Islet precursor cell (in vitro differentiated cells): ENCODE data around the gene PHLDA2.
"Not testable (repeated sequence)": the region's sequence is repeated elsewhere in the genome, so short reads cannot be mapped to it uniquely, and the experiment has no call there.

ENCODE experiments used
- DNase-seq: peaks from one replicate; pipeline ENCODE4 v3.0.0-alpha.2; 2018

The PHLDA2 gene

DNA sequence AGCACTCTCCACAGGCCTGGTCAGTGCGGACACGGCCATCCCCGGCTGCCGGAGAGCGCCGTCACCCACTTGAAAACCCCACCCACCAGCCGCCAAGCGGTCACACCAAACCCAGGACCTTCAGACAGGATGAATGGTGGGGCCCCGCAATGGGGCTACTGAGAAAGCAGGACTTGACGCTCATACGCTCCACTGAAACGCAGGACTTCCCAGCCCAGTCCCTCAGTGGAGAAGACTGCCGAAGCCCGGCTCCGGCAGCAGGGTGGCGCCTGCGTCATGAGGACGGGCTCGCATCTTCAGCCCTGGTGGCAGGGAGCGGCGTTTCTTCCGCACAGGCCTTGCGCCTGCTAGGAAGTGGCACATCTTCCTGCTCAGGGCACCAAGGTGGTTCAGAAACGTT, 15.3 kb upstream of the PHLDA2 start:
- no peak for DNase-seq

DNA sequence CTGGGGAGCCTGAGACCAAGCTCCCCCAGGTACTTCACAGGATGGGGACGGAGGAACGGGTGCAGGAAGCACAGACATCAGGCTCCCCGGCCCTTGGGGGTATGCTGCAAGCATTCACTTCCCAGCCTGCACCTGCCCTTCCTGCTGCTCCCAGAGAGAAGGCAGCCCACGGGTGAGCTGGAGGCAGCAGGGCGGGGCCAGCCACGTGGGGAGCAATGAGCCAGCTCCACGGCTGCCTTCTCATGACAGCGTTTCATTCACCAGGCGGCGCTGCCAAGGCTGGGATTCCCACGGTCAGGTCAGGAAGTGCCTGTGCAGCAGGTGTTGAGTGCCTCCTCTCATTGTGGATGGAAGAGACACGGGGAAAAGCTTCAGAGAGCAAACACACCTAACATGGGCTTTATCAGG, 14.5 kb upstream of the PHLDA2 start:
- DNase-seq = no peak

DNA sequence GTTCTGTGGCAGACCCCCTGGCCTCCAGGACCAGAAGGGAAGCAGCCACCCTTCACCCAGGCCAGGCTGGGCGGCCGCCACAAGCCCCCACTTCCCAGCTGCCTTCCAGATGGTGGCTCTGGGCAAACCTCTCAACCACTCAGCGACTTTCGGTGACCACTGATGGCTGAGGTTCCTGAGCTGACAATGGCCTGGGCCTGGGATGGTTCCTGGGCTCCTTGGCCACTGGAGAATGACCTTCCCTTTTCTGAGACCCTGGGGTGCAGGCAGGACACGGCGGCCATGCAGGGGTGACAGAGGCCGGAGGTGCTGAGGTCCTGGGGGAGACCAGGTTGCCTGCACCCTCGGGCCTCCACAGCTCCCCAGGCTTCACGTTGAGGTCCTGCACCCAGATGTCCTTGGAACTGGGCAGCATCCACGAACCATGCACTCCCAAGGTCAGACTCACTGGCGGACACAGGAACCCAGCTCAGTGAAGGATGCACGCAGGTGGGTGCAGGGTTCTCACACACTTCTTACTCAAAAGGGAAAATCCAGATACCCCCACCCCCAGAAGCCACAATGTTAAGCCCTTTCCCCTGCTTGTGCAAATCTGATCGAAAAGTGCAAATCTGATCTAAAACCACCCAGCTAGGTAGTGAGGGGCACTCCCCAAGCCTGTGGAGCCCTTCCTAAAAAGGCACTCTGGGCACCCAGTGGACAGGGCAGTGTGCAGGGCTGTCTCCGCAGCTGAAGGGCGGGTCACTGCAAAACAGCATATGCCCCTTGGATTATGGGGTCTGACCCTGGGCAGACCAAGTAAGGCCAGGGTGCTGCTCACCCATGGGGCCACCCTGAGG, 13.9 kb upstream of the PHLDA2 start:
- DNase-seq = no peak

DNA sequence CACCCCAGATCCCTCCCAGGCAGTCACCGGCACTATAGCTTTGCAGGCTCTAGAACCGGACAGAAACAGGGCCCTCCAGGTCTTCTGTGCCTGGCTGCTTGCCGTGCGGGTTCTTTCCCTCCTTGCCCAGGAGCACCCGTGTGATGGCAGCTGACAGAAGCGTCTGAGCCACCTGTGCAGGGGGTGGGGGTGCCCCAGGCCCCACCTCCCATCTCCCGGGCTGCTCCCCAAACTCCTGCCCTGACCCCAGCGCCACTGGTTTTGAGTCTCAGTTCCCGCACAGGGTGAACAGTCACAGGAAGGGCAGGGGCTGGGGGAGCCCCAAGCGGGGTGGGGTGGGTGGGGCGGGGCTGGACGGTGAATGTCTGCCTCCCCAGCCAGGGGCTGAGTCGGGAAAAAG, 13.2 kb upstream of the PHLDA2 start:
- no peak for DNase-seq

DNA sequence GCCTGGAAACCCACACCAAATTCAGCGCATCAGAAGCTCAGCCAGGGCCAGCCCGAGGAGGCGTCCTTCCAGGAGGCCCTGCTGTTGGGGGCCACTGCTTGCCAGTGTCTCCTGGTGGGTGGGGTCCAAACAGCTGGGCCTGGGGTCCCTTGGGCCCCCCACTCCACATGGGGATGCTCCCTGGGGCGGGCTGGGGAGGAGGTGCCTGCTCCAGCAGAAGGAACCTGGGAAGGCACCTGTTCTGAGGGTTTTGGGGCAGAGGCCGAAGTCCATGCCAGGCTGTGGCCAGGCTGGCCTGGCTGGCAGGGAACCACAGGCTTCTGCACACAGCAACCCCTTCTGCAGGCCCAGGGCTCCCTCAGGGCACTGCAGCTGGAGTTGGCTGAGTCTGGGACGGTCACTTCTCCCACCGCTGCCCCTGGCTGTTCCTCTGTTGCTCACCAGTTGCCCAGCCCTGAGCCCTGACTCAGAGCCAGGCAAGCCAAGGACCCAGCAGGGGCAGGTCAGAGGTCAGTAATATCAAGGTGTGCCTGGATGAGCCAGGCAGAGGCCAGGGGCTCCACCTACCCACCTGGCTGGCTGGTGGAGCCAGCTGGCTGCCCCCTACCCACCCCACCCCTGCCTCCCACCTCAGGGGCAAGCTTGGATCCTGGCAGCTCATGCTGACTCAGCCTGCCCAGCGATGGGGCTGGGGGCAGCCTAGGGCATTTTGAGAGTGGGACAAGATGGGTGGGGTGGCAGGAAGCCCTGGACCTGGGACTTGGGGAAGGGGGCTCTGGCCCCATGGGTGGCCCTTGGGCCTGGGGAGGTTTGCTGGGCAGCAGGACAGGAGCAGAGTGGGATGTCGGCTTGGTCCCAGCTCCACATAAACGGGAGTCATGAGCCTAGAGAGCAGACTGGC, 12.0 kb upstream of the PHLDA2 start:
- peak; percentile 73 for DNase-seq

DNA sequence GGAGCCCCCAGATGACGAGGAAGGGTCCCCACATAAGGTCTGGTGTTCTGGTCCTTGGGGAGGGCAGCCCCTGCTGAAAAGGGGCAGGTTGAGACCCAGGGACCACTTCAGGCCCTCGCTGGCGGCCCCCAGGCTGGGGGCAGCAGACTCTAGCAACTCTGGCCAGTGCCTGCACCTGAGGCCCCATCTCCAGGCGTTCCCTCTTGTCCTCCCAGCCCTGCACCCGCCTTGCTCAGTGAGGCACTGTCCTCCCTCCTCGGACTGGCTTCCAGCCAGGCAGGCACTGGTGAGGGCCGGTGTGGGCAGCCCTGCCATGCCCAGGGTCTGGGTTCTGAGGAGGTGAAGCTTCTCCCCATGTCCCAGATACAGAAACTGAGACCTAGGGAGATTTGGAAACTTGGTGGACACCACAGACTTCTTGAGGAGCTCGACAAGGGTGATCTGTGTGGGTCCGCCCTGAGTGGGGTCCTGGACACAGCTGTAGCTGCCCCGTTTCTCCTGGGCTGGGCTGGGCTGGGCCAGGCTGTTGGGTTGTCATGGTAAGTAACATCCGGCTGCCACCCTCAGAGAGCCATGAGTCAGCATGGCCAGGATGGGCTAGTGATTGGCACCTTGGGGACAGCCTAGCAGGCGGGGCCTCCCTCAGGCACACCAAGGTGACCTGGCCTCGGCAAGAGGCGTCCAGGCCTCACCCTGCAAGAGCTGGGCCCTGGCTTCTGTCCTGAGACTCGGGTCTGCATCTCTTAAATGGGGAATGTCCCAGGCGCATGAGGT, 11.1 kb upstream of the PHLDA2 start:
- no peak for DNase-seq

DNA sequence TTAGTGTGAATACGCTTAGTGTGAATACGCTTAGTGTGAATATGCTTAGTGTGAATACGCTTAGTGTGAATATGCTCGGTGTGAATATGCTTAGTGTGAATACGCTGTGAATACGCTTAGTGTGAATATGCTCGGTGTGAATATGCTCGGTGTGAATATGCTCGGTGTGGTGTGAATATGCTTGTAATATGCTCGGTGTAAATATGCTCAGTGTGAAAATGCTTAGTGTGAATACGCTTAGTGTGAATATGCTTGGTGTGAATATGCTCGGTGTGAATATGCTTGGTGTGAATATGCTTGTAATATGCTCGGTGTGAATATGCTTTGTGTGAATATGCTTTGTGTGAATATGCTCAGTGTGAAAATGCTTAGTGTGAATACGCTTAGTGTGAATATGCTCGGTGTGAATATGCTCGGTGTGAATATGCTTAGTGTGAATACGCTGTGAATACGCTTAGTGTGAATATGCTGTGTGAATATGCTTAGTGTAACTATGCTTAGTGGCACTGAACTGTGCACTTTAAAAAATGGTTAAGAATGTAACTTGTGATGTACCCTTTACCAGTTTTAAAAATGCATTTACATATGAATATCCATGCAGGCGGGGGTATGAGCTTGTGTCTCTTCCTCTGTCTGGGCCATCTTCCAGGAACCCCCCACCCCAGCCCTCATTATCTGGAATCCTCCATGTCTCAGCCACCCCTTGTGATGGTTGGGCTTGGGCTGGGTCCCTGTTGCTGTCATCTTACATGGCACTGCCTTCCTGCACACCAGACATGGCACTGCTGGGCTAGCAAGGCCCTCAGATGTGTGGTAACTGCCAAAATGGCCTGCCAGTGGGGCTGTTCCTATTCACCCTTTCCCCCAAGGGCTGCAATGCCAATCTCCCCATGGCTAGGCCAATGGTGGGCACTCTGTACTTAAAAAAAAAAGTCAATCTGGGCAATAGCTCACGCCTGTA, 9.5 kb upstream of the PHLDA2 start:
- DNase-seq = not testable (repeated sequence)

DNA sequence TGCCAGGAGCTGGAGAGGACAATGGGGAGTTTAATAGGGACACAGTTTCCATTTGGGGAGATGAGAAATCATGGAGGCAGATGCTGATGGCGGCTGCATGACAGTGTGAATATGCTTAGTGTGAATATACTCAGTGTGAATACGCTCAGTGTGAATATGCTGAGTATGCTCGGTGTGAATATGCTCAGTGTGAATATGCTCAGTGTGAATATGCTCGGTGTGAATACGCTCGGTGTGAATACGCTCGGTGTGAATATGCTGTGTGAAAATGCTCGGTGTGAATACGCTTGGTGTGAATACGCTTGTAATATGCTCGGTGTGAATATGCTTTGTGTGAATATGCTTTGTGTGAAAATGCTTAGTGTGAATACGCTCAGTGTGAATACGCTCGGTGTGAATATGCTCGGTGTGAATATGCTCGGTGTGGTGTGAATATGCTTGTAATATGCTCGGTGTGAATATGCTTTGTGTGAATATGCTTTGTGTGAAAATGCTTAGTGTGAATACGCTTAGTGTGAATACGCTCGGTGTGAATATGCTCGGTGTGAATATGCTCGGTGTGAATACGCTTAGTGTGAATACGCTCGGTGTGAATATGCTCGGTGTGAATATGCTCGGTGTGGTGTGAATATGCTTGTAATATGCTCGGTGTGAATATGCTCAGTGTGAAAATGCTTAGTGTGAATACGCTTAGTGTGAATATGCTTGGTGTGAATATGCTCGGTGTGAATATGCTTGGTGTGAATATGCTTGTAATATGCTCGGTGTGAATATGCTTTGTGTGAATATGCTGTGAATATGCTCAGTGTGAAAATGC, 8.6 kb upstream of the PHLDA2 start:
- not testable (repeated sequence) for DNase-seq

DNA sequence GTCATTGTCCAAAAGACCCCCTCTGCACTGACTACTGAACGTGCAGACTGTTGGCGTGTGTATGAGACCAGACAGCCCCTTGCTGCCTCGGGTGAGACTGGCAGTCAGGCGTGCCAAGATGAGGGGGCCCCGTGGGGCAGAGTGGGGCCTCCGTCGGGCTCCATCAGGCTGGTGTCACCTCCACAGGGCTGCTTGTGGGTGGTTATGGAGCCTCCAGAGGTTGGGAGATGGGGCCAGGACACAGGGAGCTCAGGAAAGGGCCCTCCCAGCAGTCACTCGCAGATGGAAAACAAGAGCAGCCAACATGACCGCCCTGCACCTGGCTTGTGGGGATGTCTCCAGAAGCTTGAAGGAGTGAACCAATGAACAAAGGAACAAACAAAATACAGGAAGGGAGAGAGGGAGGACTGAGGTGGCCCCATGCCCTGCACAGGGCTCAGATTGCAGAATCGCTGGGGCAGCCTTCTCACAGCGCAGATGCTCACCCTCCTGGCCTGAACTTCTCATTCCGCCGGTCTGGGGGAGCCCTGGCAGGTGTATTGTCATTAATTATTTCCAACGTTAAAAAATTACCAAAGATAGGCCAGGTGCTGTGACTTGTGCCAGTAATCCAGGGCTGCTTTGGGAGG, 5.5 kb upstream of the PHLDA2 start:
- DNase-seq = no peak

DNA sequence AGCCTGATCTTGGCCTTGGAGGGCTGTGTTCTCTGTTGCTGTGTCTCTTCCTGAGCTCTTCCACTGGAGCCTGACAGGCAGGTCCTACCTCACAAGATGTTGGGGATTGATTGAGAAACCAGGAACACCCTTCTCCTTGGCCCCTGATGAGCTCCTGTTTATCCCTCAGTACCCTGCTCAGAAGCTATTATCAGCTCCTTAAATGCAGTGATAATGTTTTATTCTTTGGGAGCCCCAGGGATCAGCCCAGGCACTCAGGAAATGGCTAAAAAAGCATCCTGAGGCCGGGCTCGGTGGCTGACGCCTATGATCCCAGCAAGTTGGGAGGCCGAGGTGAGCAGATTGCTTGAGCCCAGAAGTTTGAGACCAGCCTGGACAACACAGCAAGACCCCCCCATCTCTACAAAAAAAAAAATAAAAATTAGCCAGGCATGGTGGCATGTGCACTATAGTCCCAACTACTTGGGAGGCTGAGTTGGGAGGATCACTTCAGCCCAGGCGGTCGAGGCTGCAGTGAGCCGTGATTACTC, 4.9 kb upstream of the PHLDA2 start:
- DNase-seq = no peak

DNA sequence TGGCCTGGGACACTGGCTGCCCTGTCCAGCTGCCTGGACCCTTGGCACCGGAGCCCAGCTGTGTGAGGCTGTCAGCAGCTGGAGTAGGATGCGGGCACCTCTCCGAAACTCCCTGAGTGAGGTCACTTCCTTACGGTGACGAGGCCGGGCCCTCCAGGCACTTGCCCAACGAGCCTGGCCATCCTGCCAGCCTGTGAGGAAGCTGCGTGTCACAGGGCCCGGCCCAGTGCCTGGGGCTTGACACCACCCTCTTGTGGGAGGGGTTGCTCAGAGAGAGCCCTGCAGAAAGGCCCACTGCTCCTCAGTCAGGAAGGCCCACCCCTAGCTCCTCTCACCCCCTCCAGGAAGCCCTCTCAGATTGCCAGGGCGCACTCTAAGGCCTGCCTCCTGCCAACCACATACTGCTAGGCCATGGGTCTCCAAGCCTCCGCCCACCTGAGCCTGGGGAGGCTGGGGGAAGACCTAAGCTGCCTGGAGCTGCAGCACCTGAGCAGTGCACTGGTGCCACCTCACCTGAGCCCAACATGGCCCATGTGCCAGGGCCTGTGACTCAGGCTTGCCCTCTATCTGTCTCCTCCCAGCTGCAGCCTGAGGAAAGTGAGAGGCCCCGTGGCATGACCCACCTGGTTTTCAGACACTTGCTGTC, 4.3 kb upstream of the PHLDA2 start:
- DNase-seq = peak; percentile 89

DNA sequence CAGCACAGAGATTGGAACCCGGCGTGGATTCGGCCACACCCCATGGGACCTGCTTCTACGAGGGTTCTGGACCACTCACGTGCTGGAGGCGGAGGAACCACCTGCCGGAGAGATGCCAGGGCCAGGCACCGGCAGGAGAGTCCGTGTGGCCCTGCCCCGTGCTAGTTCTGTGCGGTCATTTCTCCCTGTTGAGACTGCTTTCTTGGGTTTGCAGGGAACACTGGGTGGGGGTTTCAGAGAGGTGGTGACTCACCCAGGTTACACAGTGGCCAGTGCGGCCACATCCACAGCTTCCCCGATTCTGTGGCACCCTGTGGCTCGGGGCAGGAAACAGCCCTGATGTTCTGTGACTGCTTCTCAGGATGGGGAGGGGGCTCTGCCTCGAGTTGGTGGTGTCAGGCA, 3.6 kb upstream of the PHLDA2 start:
- DNase-seq = no peak

DNA sequence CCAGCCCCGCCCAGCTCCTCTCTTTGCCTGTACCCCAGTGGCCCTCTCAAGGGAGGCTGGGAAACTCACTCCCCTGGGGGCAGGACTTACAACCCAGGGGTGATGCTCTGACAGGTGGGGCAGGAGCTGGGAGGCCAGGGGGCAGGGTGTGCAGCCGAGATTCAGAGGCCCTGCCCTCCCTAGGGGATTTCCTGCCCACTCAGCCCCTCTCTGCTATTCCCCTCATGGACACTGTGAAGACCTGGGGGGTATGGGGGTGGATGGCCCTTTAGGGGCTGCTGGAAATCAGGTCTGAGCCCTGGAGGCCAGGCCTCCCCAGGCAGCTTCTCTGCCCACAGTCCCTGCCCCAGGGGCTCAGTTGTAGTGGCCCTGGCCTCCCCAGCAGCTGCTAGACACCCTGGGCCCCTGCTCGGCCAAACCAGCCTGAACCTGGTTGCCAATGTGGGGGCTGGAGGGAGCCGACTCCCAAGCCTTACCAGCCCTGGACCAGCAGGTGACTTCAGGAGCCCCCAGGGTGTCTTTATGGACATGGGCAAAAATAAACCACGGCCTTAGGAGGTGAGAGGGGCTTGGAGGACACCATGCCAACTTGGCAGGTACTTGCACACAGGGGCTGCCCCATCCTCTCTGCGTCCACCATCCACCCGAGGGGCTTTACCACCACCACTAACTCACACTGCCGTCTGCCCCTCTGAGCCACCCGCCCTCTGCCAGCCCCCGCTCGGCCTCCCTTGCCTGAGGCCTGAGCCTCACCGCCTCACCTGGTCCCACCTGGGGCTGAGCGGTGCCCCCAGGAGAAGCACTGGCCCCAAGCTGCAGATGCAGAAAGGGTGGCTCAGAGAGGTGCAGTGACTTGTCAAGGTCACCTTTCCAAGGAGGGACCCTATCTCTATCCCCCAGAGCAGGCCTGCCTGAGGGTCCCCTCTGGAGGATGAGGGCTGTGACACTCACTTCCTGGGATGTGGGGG, 2.8 kb upstream of the PHLDA2 start:
- no peak for DNase-seq

DNA sequence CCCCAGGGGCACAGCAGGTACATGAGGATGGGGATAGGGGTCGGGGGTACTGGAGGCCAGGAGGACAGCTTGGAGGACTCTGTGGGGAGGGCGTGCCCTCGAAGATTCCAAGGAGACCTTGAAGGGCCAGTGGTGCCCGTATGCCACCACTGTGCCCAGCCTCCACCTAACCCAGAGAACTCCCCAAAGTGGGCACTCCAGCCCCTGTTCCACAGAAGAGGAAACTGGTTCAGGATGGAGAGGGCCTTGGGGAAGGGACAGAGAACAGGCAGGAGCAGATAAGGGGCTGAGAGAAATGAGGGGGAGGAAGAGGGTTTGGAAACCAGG, 2.2 kb upstream of the PHLDA2 start:
- no peak for DNase-seq

DNA sequence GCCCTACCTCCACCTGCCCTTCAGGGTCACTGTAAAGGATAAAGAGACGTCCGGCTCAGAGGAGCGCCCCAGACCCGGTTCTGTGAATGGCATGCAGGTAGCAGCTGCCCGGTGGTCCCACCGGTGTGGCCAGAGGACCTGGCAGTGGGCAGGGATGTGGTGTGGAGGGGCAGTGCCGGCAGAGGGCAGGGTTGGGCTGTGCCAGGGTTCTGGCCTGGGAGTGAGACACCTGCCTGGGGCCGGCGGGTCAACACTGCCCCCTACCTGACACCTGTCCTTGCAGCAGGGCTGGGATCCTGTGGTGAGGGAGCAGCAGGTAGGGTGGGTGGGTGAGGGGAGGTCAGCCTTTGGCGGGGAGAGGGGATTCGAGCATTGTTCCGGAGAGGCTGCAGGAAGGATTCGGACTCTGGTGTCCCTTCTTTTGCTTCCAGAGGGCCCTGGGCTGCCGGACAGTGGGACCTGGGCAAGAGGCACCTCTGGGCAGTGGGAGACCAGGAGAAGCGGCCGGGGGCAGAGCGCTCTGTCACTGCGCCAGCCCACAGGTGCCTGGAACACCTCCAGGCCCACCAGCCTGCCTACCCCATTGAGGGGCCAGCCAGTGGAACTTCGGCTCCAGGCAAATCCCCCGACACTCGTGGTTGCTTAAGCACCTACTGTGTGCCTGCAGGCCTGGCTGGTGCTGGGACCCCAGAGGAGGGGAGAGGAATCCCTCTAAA, 1.6 kb upstream of the PHLDA2 start:
- DNase-seq = peak; percentile 95

DNA sequence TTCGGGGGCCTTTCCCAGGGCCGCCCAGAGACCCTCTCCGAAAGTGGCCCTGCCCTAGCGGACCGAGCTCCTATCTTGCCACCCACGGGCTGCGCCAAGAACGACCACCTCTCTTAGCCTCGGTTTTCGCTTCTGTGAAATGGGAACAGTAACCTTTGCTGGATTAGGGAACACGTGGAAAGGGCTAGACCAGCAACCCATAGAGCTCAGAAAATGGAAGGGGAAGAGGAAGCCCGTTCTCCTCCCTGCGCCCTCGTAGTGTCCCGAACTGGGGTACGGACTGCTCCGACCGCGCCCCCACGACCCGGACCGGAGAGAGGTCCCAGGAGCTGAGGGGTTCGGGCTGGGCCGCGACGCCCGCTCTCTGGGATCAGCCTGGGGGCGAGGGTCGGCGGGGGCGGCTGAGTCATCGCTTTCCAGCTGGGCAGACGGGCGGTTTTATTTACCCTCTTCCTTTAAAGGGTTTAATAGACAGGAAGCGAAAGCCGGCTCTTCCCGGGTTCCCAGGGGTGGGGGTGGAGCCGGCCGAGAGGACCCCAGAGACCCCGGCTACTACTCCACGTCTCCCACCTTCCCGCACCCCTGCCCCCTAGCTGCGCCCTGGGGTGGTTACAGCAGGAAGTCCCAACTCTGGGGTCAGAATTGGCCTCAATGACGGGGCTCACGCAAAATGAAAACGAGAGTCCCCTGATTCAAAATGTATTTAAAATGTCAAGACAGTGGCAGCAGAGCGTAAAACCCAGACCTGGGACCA, 907 bp upstream of the PHLDA2 start:
- DNase-seq = peak; percentile 87

DNA sequence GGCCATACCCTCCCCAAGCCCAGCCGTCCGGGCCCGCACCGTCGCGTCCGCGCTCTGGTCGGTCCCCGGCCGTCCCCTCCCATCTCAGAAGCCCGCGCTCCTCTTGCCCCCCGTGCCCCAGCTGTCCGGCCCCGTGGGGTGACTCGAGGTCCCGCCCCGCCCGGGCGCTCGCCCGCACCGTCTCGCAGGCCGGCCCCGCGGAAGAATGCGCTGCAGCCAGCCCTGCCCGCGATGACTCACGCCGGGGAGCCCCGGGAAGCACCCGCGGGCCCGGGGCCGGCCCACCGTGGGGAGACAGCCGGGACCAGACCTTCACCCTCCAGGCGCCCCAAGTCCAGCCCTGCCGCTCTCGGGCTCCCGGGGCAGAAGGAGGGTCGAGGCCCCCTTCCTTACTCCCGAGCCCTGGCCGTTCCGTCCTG, 320 bp upstream of the PHLDA2 start:
- peak; percentile 86 for DNase-seq
